Measurements from ENCODE around the gene ROGDI.

- TF ChIP-seq POLR2A (IDR thresholded peaks at IDR 0.05; ENCODE audit: low read length) = no peak
- no peak for TF ChIP-seq GATA1 (IDR thresholded peaks at IDR 0.05; ENCODE audit: low read depth, low read length)
Measured at GRCh38 chr16:4755687-4756086, 46.7 kb downstream of the ROGDI start.

All from erythroblast (primary cell).